GM10248 (cell line): ENCODE data around the gene RPA1.
"Not testable (repeated sequence)": the region's sequence is repeated elsewhere in the genome, so short reads cannot be mapped to it uniquely, and the experiment has no call there.

Source experiments
- CTCF ChIA-PET: fragments of 300-600 bp; sonication (Branson Sonifier 250); formaldehyde crosslinking; extraction: SDS; loops from one replicate; lab custom pipeline; 2021; ENCODE audit warnings: antibody characterized with exemption; lab: Yijun Ruan, JAX
- POLR2A ChIA-PET: fragments of 350-650 bp; sonication (Branson Sonifier 250); formaldehyde crosslinking; extraction: SDS; loops from one replicate; lab custom pipeline; 2020; ENCODE audit warnings: antibody characterized with exemption; lab: Yijun Ruan, JAX
- DNase-seq: peaks from one replicate; pipeline ENCODE4 v3.0.0; 2012; ENCODE audit errors: extremely low spot score
- CTCF ChIP-seq: IDR thresholded peaks from 2 replicates; pipeline ENCODE4 v1.5.1; 2012; ENCODE audit warnings: mild to moderate bottlenecking, low read depth; ENCODE audit errors: extremely low read depth, missing control alignments, control extremely low read depth

Gene RPA1

GRCh38 chr17:1839516-1839915, 9.7 kb downstream of the RPA1 start:
- ChIA-PET CTCF (interaction anchor here (1.1 to 1.4 kb wide), 4 partner anchors 21 to 43 kb away, joined by 3 to 7 read pairs (median 3); no protein-coding TSS in a partner anchor), POLR2A (interaction anchor here (0.6 to 0.7 kb wide), 3 partner anchors 47 to 684 kb away, joined by 3 to 4 read pairs (median 4); no protein-coding TSS in a partner anchor)
- no peak for DNase-seq
- no peak for TF ChIP-seq CTCF

GRCh38 chr17:1843947-1844346, 14.1 kb downstream of the RPA1 start:
- DNase-seq, result no peak
- TF ChIP-seq CTCF, result no peak
- ChIA-PET CTCF (interaction anchor here (1.5 to 1.7 kb wide), 3 partner anchors 21 to 57 kb away, joined by 3 to 6 read pairs (median 4); no protein-coding TSS in a partner anchor), POLR2A (no interaction called here)

- CTCF ChIA-PET, result interaction anchor here (1.2 to 1.4 kb wide), 2 partner anchors 15 to 273 kb away, joined by 3 read pairs; no protein-coding TSS in a partner anchor
Measured at GRCh38 chr17:1847191-1847590, 17.4 kb downstream of the RPA1 start.

GRCh38 chr17:1852327-1852726, 22.5 kb downstream of the RPA1 start:
- DNase-seq, result no peak
- no peak for TF ChIP-seq CTCF
- ChIA-PET CTCF (interaction anchor here (1.1 kb wide), 1 partner anchor 13 kb away, joined by 4 read pairs; no protein-coding TSS in a partner anchor), POLR2A (no interaction called here)

More at GRCh38 chr17:1847191-1847590, 17.4 kb downstream of the RPA1 start:
- POLR2A ChIA-PET, result no interaction called here
- no peak for DNase-seq
- no peak for TF ChIP-seq CTCF

- CTCF ChIA-PET, result interaction anchor here (0.8 kb wide), 1 partner anchor 185 kb away, joined by 3 read pairs; no protein-coding TSS in a partner anchor
- TF ChIP-seq CTCF, result no peak
- DNase-seq, result no peak
- POLR2A ChIA-PET, result no interaction called here
Measured at GRCh38 chr17:1853698-1854097, 23.9 kb downstream of the RPA1 start.

- CTCF ChIA-PET, result interaction anchor here (1.2 kb wide), 1 partner anchor 19 kb away, joined by 3 read pairs; no protein-coding TSS in a partner anchor
- DNase-seq, POLR2A ChIA-PET: not testable (repeated sequence)
Measured at GRCh38 chr17:1856462-1856861, 26.7 kb downstream of the RPA1 start.

- POLR2A ChIA-PET, result interaction anchor here (0.6 to 0.7 kb wide), 2 partner anchors 144 to 317 kb away, joined by 4 to 5 read pairs; no protein-coding TSS in a partner anchor
- CTCF ChIA-PET, result interaction anchor here (1.0 to 1.4 kb wide), 3 partner anchors 21 to 140 kb away, joined by 3 to 5 read pairs (median 3); no protein-coding TSS in a partner anchor
- no peak for TF ChIP-seq CTCF
- DNase-seq, result no peak
Measured at GRCh38 chr17:1860978-1861377, 31.2 kb downstream of the RPA1 start.
